Ectodermal cell (in vitro differentiated cells): ENCODE data around the gene VSIR.

ENCODE experiments used
- H3K27ac ChIP-seq: 2 replicates; pipeline ENCODE4 v1.7.0; 2013; ENCODE audit warnings: mild to moderate bottlenecking, low read depth, low read length; ENCODE audit not compliant: insufficient read depth, poor library complexity, severe bottlenecking
- H3K27me3 ChIP-seq: 2 replicates; pipeline ENCODE4 v1.7.0; 2013; ENCODE audit warnings: mild to moderate bottlenecking, low read length; ENCODE audit not compliant: insufficient read depth, control insufficient read depth, poor library complexity, severe bottlenecking
- H3K36me3 ChIP-seq: one replicate; pipeline ENCODE4 v1.7.0; 2013; ENCODE audit warnings: low read length; ENCODE audit not compliant: control insufficient read depth, insufficient read depth
- H3K4me1 ChIP-seq: one replicate; pipeline ENCODE4 v1.7.0; 2013; ENCODE audit warnings: low read length; ENCODE audit not compliant: control insufficient read depth, insufficient read depth
- H3K4me3 ChIP-seq: 2 replicates; pipeline ENCODE4 v1.7.0; 2013; ENCODE audit warnings: low read depth, low read length, control low read depth; ENCODE audit not compliant: insufficient read depth
- H3K9me3 ChIP-seq: 2 replicates; pipeline ENCODE4 v1.7.0; 2013; ENCODE audit warnings: mild to moderate bottlenecking, low read length, moderate library complexity; ENCODE audit not compliant: control insufficient read depth
- WGBS, 2 experiments: methylation state at CpG; one replicate each; pipeline ENCODE4 v1.1.7; 2013; ENCODE audit warnings: missing lambda C conversion rate in 2 of 2; 5-methylcytosine and 5-hydroxymethylcytosine counted together

Gene VSIR

DNA sequence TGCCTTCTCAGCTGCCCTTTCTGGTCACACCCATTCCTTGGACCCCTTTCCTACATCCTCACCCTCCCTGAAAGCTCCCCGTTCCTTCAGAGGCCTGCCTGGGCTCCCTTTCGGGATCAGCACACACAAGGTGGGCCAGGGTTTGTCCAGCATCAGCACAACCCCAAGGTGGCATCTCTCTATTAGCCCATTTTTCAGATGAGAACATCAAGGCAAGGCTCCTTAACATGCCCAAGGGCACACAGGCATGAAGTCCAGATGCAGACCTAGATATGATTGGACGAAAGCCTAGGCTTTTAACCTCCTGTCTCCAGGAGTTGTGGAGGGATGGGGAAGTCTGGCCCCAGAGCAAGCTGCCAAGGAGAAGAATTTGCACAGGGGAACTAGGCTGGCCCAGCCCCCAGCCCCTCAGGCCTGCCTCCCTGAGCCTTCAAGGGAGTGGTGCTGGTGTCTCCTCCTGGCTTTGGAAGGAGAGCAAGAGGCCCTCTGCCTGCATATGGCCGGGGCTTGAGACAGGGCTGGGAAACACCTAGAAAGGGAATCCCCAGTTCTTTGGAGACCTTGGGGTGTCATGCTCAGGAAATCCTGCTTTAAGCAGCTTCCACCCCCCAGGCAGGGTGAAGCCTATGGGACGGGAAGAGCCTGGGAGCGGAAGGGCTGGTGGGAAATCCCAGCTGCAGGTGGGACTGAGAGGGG lies 9.0 kb upstream of the VSIR start:
- 83 to 88% methylated on average over 6 of the region's 6 CpGs for WGBS, 2 experiments
- Histone ChIP-seq H3K27ac (no peak overlapping the region), H3K36me3 (no peaks in the 10 kb centered on the region), H3K9me3 (no peaks in the 10 kb centered on the region), H3K4me1 (no peaks in the 10 kb centered on the region), H3K27me3 (no peaks in the 10 kb centered on the region), H3K4me3 (no peak overlapping the region)

DNA sequence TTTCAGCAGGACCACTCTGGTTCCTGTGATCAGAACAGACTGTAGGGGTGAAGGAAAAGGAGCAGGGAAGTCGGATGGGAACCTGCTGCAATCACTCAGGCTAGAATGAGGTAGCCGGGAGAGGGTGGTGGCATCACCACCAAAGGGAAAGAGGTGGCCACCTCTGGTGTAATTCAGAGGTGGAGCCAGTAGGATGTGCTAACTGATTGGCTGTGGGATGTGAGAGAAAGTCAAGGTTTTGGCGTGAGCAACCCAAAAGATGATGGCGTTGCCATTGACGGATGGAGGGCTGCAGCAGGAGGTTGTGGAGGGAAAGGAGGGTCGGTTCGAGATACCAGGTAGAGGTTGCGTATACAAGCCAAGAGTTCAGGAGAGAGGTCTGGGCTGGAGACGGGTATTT lies 7.4 kb upstream of the VSIR start:
- Histone ChIP-seq H3K4me1 (no peaks in the 10 kb centered on the region), H3K4me3 (no peak overlapping the region), H3K27ac (no peak overlapping the region), H3K9me3 (no peaks in the 10 kb centered on the region), H3K36me3 (no peaks in the 10 kb centered on the region), H3K27me3 (no peaks in the 10 kb centered on the region)
- WGBS, 2 experiments = 82 to 85% methylated on average over 9 of the region's 9 CpGs

DNA sequence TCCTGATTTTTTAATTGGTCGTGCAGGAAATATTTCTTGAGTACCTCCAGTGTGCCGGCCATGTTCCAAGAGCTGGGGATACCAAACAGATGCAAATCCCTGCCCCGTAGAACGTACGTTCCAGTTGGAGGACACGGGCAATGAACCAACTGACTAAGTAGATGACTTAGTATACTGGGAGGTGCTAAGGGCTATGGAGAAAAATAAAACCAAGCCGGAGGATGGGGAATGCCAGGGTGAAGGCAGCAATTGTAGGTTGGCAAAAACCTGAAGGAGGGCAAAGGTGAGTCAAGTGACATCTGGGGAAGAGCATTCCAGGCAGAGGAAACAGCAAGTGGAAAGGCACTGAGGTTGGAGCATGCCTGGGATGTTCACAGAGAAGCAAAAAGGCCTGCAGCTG lies 6.8 kb upstream of the VSIR start:
- no peak overlapping the region for H3K27ac ChIP-seq
- no peak overlapping the region for H3K4me3 ChIP-seq
- 93 to 94% methylated on average over 7 of the region's 7 CpGs for WGBS, 2 experiments
- no peaks in the 10 kb centered on the region for H3K36me3 ChIP-seq
- H3K9me3 ChIP-seq = no peaks in the 10 kb centered on the region
- no peaks in the 10 kb centered on the region for H3K27me3 ChIP-seq
- H3K4me1 ChIP-seq = no peaks in the 10 kb centered on the region

DNA sequence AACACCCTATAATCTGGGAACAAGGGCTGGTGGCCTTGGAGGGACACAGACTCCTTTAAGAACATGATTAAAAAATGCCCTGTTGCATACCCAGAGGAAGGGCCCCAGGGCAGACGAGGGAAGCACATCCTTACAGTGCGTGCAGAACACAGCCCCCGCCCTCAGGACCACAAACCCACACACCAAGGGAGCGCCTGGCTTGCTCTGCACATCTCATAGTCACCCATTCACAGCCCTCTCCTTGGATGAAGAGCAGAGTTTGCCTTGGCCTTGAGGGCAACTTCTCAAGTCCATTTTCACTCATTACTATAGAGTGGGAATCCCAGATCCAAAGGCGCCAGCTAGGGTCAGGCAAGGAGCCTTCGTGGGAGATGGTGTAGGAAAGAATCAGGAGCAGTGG lies 6.3 kb upstream of the VSIR start:
- peaks cover 3% of the 10 kb centered on the region for H3K27me3 ChIP-seq
- no peak overlapping the region for H3K4me3 ChIP-seq
- H3K27ac ChIP-seq = no peak overlapping the region
- H3K36me3 ChIP-seq = no peaks in the 10 kb centered on the region
- 88 to 92% methylated on average over 6 of the region's 6 CpGs for WGBS, 2 experiments
- no peaks in the 10 kb centered on the region for H3K4me1 ChIP-seq
- H3K9me3 ChIP-seq = no peaks in the 10 kb centered on the region

DNA sequence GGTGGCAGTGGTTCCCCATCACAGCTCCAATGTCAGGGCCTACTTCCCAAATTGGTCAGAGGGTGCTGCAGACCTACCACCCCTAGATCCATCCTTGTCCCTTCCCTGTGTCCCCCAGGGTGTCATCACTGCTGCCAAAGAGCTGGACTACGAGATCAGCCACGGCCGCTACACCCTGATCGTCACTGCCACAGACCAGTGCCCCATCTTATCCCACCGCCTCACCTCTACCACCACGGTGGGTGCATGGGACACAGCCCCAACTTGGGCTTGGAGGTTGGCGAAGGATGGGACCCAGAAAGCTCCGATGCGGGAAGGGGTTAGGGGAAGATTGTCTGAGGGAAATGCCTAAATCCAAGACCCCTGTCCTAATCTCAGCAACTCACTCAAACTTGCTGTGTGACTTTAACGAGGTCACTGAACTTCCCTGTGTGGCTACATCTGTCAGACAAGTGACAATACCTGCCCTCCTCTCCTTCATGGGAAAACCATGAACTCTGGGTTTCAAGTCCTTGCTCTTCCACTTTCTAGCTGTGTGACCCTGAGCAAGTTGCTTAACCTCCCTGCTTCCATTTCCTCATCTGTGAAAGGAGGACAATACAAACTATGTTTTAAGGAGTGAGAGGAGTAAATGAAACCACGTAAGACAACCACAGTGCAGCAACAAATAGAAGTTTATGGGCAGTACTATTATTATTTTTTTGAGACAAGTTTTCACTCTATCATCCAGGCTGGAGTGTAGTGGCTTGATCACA lies 4.9 kb upstream of the VSIR start:
- no peaks in the 10 kb centered on the region for H3K9me3 ChIP-seq
- H3K36me3 ChIP-seq = no peaks in the 10 kb centered on the region
- peaks cover under 1% of the 10 kb centered on the region for H3K4me1 ChIP-seq
- H3K27me3 ChIP-seq = peaks cover 17% of the 10 kb centered on the region
- no peak overlapping the region for H3K4me3 ChIP-seq
- H3K27ac ChIP-seq = no peak overlapping the region
- 86 to 91% methylated on average over 10 to 11 of the region's 11 CpGs for WGBS, 2 experiments

DNA sequence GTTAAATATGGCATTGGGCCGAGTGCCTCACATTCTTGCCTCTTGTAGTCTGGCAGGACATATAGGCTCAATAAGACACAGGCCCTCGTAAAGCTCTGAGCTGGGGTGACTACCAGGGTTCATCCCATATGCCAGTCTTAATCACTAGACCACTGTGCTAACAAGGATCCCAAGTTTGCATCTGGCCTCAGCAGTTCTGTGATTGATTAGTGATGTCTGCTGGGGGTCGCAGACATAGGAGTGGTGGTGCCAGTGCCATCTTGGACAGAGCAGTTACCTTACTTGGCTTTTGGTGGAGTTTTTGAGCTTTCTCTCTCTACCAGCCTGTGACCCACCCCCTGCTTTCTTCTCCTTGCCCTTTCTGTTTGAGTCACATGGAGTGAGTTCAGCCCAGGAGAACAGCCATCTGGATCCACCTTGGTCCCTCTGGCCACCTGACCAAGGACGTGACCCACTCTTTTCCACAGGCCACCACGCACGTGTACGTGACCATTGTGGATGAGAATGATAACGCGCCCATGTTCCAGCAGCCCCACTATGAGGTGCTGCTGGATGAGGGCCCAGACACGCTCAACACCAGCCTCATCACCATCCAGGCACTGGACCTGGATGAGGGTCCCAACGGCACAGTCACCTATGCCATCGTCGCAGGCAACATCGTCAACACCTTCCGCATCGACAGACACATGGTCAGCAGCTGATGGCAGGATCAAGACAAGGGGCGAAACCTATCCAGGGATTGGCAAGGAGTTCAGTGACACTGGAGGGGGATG lies 4.1 kb upstream of the VSIR start:
- H3K36me3 ChIP-seq = no peaks in the 10 kb centered on the region
- 94 to 95% methylated on average over 17 of the region's 17 CpGs for WGBS, 2 experiments
- H3K9me3 ChIP-seq = no peaks in the 10 kb centered on the region
- peaks cover 4% of the 10 kb centered on the region for H3K4me1 ChIP-seq
- no peak overlapping the region for H3K27ac ChIP-seq
- H3K27me3 ChIP-seq = peaks cover 25% of the 10 kb centered on the region
- H3K4me3 ChIP-seq = no peak overlapping the region

DNA sequence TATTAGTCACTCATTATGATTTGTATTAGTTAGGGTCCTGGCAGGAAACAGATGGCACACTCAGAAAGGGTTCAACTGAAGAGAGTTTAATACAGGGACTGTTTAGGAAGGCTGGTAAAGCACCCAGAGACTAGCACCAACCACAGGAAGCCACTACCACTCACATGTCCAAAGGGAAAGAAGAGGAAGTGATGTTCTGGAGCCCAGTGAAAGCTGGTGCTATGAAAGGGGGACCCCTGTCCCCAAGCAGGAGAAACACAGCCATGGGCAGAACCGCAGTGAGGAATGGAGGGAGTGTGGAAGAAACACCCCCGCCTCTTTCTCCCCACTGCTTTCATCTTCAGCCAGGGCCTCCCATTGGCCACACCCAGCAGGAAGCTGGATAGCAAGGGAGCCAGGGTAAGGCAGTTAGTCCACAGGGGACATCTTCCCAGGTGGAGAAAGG lies 3.2 kb upstream of the VSIR start:
- 72 to 90% methylated on average over 2 of the region's 2 CpGs for whole genome bisulfite sequencing, 2 experiments
- Histone ChIP-seq H3K36me3 (no peaks in the 10 kb centered on the region), H3K27me3 (peaks cover 34% of the 10 kb centered on the region), H3K9me3 (no peaks in the 10 kb centered on the region), H3K27ac (no peak overlapping the region), H3K4me1 (peaks cover 4% of the 10 kb centered on the region), H3K4me3 (no peak overlapping the region)

DNA sequence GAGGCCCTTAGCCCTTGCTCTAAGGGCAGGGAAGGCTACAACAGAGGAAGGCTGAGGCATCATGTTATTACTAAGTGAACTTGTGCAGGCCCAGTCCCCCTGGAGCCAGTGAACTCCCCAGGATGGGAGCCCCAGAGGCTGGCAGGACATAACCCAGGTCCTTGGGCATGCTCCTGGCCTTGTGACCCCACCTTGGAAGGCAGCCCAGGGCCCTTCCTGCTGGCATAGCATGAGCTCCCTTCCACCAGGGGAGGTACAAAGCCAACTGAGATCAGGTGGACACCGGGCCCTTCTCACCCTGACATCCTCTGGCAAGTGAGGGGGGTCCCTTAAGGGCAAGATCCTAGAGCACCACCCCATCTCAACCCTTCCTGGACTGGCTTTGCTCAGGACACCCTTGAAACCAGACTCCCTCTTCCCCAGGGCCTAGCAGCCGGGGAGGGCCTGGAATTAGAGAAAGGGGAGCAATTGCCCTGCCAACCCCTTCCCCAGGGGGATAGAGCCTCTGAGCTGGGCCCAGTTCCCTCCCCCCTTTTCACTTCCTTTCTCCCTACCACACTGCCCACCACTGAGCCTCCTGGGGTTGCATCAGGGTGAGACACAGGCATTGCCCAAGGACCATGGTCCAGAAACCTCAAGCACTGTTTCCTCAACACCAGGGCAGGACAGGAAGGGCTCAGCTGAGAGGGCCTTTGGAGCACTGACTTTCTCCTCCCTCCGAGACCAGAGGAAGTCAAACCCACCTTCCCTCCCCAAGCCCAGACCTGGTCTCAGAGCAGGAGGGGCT lies 1.8 kb upstream of the VSIR start:
- peaks cover 4% of the 10 kb centered on the region for H3K4me1 ChIP-seq
- H3K36me3 ChIP-seq = no peaks in the 10 kb centered on the region
- 70 to 85% methylated on average over 3 of the region's 3 CpGs for WGBS, 2 experiments
- no peaks in the 10 kb centered on the region for H3K9me3 ChIP-seq
- peaks cover 36% of the 10 kb centered on the region for H3K27me3 ChIP-seq
- no peak overlapping the region for H3K4me3 ChIP-seq
- no peak overlapping the region for H3K27ac ChIP-seq

DNA sequence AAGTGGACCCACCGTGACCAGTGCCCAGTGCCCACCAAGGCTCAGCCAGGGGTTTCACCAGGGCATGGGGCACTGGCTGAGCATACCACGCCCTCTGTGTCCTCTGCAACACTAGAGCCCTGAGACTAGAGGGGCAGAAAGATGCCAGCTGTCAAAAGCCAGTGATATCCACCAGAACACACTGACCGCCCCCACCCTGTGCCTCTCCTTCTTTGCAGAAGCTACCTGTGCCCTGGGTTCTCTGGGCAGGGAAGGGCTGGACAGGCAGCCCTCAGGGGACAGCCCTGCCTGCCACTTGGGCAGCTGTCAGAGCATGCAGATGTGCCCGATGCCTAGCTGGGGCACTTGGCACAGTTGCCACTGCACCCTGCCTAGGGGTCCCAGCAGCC lies 494 bp downstream of the VSIR start:
- Histone ChIP-seq H3K4me3 (peak overlapping the region; percentile 38), H3K27me3 (peaks cover 36% of the 10 kb centered on the region)

More for the DNA sequence above, 494 bp downstream of the VSIR start:
- peaks cover 4% of the 10 kb centered on the region for H3K4me1 ChIP-seq
- H3K9me3 ChIP-seq = no peaks in the 10 kb centered on the region
- H3K36me3 ChIP-seq = no peaks in the 10 kb centered on the region
- WGBS, 2 experiments = 89 to 90% methylated on average over 4 of the region's 4 CpGs
- H3K27ac ChIP-seq = no peak overlapping the region
